K562 (cell line): Measurements from ENCODE around the gene USF2. TPM values are rescaled to one million over a fixed set of nuclear protein-coding genes. Genes with fewer than 3 reads are reported as not detected.

ENCODE experiments used
- ARID2 ChIP-seq: fragments of 450-650 bp; IDR thresholded peaks from 2 replicates; pipeline ENCODE4 v1.6.1; 2017; ENCODE audit warnings: antibody characterized with exemption, mild to moderate bottlenecking
- ATF7 ChIP-seq: fragments of 450-650 bp; IDR thresholded peaks from 2 replicates; pipeline ENCODE4 v1.7.1; 2014; ENCODE audit warnings: mild to moderate bottlenecking, moderate library complexity
- CREM ChIP-seq: IDR thresholded peaks from 2 replicates; pipeline ENCODE4 v1.6.1; 2014; ENCODE audit warnings: antibody characterized with exemption, low read depth
- GATAD2B ChIP-seq: fragments of 450-650 bp; IDR thresholded peaks from 2 replicates; pipeline ENCODE4 v1.6.1; 2017; ENCODE audit warnings: mild to moderate bottlenecking, borderline replicate concordance
- GTF2E2 ChIP-seq: fragments of 200-800 bp; sonication (Bioruptor generic); IDR thresholded peaks from 2 replicates; pipeline ENCODE4 v1.6.1; 2016; ENCODE audit warnings: missing genetic modification characterization, missing compliant biosample characterization
- IFI16 ChIP-seq: fragments of 250-450 bp; sonication (Bioruptor Pico); IDR thresholded peaks from 2 replicates; pipeline ENCODE4 v2.1.2; 2022; ENCODE audit warnings: mild to moderate bottlenecking, inconsistent platforms
- PCBP2 ChIP-seq: fragments of 200-400 bp; formaldehyde crosslinking; IDR thresholded peaks from 2 replicates; pipeline ENCODE4 v1.6.1; 2018; ENCODE audit warnings: low read length, low read depth, mild to moderate bottlenecking, moderate library complexity; ENCODE audit not compliant: poor library complexity, severe bottlenecking
- RAD51 ChIP-seq: fragments of 450-650 bp; IDR thresholded peaks from 2 replicates; pipeline ENCODE4 v1.7.1; 2016; ENCODE audit warnings: low read depth, mild to moderate bottlenecking, borderline replicate concordance
- RBM25 ChIP-seq: fragments of 200-400 bp; formaldehyde crosslinking; IDR thresholded peaks from 2 replicates; pipeline ENCODE4 v1.6.1; 2018; ENCODE audit warnings: low read length, low read depth, moderate library complexity; ENCODE audit not compliant: severe bottlenecking
- SAFB ChIP-seq: fragments of 200-400 bp; formaldehyde crosslinking; IDR thresholded peaks from 2 replicates; pipeline ENCODE4 v1.6.1; 2017; ENCODE audit warnings: low read depth, low read length, borderline replicate concordance
- SAP30 ChIP-seq: fragments of 200-600 bp; sonication (generic); IDR thresholded peaks from 2 replicates; pipeline ENCODE4 v1.6.1; 2012; ENCODE audit warnings: borderline replicate concordance, low read depth, mild to moderate bottlenecking, moderate library complexity, low read length, control low read depth, inconsistent platforms; ENCODE audit not compliant: insufficient read depth, poor library complexity, severe bottlenecking
- SMARCA4 ChIP-seq: fragments of 450-650 bp; IDR thresholded peaks from 2 replicates; pipeline ENCODE4 v1.6.1; 2016
- SPI1 ChIP-seq: IDR thresholded peaks from 2 replicates; pipeline ENCODE4 v1.6.1; 2011; ENCODE audit warnings: low read depth, low read length, control low read depth, borderline replicate concordance
- TOE1 ChIP-seq, 2 experiments: fragments of 450-650 bp in 1 of 2; sonication (generic) in 1 of 2; formaldehyde crosslinking in 1 of 2; IDR thresholded peaks; 2 replicates each; pipeline versions ENCODE4 v1.7.1 to v1.8.0; 2016 to 2022; ENCODE audit warnings: borderline replicate concordance in 2 of 2, mild to moderate bottlenecking in 2 of 2, antibody characterized with exemption in 1 of 2, inconsistent platforms in 1 of 2, low read depth in 1 of 2, missing genetic modification reagents in 1 of 2, moderate library complexity in 1 of 2
- U2AF1 ChIP-seq: fragments of 200-400 bp; formaldehyde crosslinking; optimal IDR thresholded peaks from 2 replicates; pipeline ENCODE3; 2017; ENCODE audit warnings: mild to moderate bottlenecking, low read depth, low read length, moderate library complexity
- XRCC3 ChIP-seq: fragments of 450-650 bp; IDR thresholded peaks from 2 replicates; pipeline ENCODE4 v1.6.1; 2017; ENCODE audit warnings: mild to moderate bottlenecking, moderate library complexity
- ZNF41 ChIP-seq: fragments of 250-450 bp; sonication (Bioruptor Pico); conservative IDR thresholded peaks from 2 replicates; pipeline ENCODE4 v1.4.0; 2020; ENCODE audit warnings: mild to moderate bottlenecking
- ZNF589 ChIP-seq: fragments of 200-800 bp; sonication (Bioruptor generic); IDR thresholded peaks from 2 replicates; pipeline ENCODE4 v1.6.1; 2016; ENCODE audit warnings: low read depth, missing genetic modification characterization, missing compliant biosample characterization
- polyA plus RNA-seq, 8 experiments: library from polyadenylated mRNA; depleted of rRNA in 4 of 8; stranded (reverse) in 5 of 8; unstranded in 3 of 8; fragments of >200 nt; fragmentation: Nextera tagmentation in 2 of 8; fragmentation: Illumina TruSeq in 1 of 8; extraction: Ambion mirVana in 2 of 8; extraction: Trizol in 1 of 8; gene quantifications; 2 replicates each; pipeline versions ENCODE4 v1.2.1 to v1.2.3, GENCODE V29; 2011 to 2014; ENCODE audit warnings: inconsistent platforms in 1 of 8, missing spikeins in 1 of 8
- total RNA-seq, 7 experiments: library from RNA; depleted of rRNA in 6 of 7; stranded (reverse); fragments of >200 nt in 6 of 7; fragmentation: Illumina TruSeq in 2 of 7; extraction: Trizol in 2 of 7; gene quantifications; 2 replicates each; pipeline versions ENCODE4 v1.2.1 to v1.2.3, GENCODE V29; 2011 to 2021; ENCODE audit warnings: low replicate concordance in 1 of 7
- TF ChIP-seq, protein P1 (sequence below), 2 experiments: fragments of 150-350 bp in 1 of 2; IDR thresholded peaks; 2 replicates each; pipeline ENCODE4 v1.6.1; 2012 to 2016; ENCODE audit warnings: low read depth in 2 of 2, low read length in 2 of 2, mild to moderate bottlenecking in 1 of 2, moderate library complexity in 1 of 2
- TF ChIP-seq, protein P2 (sequence below): sonication (generic); IDR thresholded peaks from 2 replicates; pipeline ENCODE4 v1.6.1; 2016
- TF ChIP-seq, protein P3 (sequence below): fragments of 250-450 bp; sonication (Bioruptor Pico); IDR thresholded peaks from 2 replicates; pipeline ENCODE4 v1.9.0; 2021; ENCODE audit warnings: mild to moderate bottlenecking, inconsistent platforms

USF2 gene
- total and polyA plus RNA-seq, 9 of the 15 experiments (the other 6 are each of a cell fraction or from before 2014, with no cell fraction given), result 0.27 to 93.7 (median 58.4) TPM

DNA sequence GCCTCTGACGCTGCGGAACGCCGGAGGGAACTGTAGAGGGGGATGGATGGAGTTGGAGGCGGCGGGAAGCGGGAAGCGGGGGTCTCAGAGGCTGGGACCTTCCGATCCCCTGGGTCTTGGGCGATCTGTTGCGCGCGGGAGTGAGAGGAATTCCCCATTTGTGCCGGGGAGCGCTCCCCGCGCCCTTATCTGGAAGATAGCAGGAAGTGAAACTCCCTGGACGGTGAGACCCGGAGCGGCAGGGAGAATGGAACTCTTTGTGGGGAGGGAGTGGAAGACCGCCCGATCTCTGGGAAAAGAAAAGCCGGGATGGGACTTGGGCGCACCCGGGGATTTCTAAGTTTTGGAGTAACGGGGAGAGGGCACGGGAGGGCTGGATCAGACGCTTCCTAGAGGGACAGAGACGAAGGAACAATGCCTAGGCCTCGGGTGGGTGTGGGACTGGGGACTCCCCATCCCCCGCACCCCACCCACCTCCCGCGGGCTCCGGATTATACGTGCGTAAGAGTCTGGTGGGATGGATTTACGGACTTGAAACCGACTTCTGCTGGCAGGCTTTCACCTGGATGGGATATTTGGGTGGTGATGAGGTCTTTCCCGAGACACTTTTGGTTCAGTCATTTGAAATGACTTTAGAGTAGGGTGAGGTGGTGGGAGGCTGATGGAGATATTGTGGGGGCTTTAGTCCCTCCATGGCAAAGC lies 19.5 kb upstream of the USF2 start (continued):
- TF ChIP-seq, protein P1, sequence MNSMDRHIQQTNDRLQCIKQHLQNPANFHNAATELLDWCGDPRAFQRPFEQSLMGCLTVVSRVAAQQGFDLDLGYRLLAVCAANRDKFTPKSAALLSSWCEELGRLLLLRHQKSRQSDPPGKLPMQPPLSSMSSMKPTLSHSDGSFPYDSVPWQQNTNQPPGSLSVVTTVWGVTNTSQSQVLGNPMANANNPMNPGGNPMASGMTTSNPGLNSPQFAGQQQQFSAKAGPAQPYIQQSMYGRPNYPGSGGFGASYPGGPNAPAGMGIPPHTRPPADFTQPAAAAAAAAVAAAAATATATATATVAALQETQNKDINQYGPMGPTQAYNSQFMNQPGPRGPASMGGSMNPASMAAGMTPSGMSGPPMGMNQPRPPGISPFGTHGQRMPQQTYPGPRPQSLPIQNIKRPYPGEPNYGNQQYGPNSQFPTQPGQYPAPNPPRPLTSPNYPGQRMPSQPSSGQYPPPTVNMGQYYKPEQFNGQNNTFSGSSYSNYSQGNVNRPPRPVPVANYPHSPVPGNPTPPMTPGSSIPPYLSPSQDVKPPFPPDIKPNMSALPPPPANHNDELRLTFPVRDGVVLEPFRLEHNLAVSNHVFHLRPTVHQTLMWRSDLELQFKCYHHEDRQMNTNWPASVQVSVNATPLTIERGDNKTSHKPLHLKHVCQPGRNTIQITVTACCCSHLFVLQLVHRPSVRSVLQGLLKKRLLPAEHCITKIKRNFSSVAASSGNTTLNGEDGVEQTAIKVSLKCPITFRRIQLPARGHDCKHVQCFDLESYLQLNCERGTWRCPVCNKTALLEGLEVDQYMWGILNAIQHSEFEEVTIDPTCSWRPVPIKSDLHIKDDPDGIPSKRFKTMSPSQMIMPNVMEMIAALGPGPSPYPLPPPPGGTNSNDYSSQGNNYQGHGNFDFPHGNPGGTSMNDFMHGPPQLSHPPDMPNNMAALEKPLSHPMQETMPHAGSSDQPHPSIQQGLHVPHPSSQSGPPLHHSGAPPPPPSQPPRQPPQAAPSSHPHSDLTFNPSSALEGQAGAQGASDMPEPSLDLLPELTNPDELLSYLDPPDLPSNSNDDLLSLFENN (IDR thresholded peaks at IDR 0.05; ENCODE audit: low read depth in 2 of 2, low read length in 2 of 2), result no peak
- TF ChIP-seq, protein P2, sequence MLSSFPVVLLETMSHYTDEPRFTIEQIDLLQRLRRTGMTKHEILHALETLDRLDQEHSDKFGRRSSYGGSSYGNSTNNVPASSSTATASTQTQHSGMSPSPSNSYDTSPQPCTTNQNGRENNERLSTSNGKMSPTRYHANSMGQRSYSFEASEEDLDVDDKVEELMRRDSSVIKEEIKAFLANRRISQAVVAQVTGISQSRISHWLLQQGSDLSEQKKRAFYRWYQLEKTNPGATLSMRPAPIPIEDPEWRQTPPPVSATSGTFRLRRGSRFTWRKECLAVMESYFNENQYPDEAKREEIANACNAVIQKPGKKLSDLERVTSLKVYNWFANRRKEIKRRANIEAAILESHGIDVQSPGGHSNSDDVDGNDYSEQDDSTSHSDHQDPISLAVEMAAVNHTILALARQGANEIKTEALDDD, result no peak
- no peak for TF ChIP-seq GTF2E2 (tag)
- TF ChIP-seq TOE1 (IDR thresholded peaks at IDR 0.05; ENCODE audit: borderline replicate concordance), result no peak
- TF ChIP-seq TOE1 (CRISPR knock-in tag; IDR thresholded peaks at IDR 0.05; ENCODE audit: borderline replicate concordance, low read depth), result no peak
- TF ChIP-seq IFI16, result no peak
- TF ChIP-seq ZNF41 (CRISPR knock-in tag), result no peak
- peak; percentile 14; the same call in 1 of the 2 replicates for TF ChIP-seq SPI1
- no peak for TF ChIP-seq RAD51
- no peak for TF ChIP-seq GATAD2B
- 0 out of 2 replicates have a peak, but pooled peaks have one; percentile 40 for TF ChIP-seq SAFB
- TF ChIP-seq SAP30, result peak; percentile 53
- TF ChIP-seq ARID2, result no peak; the same call in 1 of the 2 replicates
- TF ChIP-seq SMARCA4, result peak; percentile 15; the same call in 1 of the 2 replicates
- TF ChIP-seq U2AF1, result no peak
- no peak for TF ChIP-seq XRCC3
- no peak for TF ChIP-seq RBM25
- no peak for TF ChIP-seq PCBP2
- no peak for TF ChIP-seq ZNF589 (CRISPR knock-in tag)
- no peak for TF ChIP-seq CREM
- TF ChIP-seq, protein P3, sequence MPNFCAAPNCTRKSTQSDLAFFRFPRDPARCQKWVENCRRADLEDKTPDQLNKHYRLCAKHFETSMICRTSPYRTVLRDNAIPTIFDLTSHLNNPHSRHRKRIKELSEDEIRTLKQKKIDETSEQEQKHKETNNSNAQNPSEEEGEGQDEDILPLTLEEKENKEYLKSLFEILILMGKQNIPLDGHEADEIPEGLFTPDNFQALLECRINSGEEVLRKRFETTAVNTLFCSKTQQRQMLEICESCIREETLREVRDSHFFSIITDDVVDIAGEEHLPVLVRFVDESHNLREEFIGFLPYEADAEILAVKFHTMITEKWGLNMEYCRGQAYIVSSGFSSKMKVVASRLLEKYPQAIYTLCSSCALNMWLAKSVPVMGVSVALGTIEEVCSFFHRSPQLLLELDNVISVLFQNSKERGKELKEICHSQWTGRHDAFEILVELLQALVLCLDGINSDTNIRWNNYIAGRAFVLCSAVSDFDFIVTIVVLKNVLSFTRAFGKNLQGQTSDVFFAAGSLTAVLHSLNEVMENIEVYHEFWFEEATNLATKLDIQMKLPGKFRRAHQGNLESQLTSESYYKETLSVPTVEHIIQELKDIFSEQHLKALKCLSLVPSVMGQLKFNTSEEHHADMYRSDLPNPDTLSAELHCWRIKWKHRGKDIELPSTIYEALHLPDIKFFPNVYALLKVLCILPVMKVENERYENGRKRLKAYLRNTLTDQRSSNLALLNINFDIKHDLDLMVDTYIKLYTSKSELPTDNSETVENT (CRISPR knock-in tag), result no peak
- no peak for TF ChIP-seq ATF7
